PC-9 (cell line): ENCODE measurements around the gene FAM107A.

Source experiments
- EZH2 ChIP-seq: fragments of 200-600 bp; sonication (generic); IDR thresholded peaks from 2 replicates; pipeline ENCODE4 v1.8.0; 2017; ENCODE audit warnings: antibody characterized with exemption, low read depth
- TF ChIP-seq, protein P1 (sequence below): fragments of 200-600 bp; sonication (generic); conservative IDR thresholded peaks from 2 replicates; pipeline ENCODE4 v1.6.1; 2017; ENCODE audit warnings: mixed run types, antibody characterized with exemption, mild to moderate bottlenecking, moderate library complexity

DNA sequence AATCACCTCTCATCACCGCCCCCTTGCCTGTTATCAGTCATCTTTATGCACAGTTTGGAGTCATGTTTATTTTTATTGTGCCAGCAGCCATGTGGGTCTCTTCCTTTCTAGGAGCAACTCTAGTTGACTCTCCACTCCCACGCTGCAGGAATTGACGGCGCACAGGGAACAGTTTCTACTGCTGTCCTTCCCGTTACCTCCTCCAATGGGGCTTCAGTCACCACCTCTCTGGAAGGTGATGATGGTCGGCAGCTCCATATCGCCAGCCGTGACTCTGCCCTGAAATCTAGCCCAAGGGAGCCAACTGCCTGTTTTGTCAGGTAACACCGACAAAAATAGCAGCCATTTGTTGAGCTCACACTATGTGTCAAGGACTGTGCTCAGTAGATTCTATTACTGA, 35.6 kb upstream of the FAM107A start:
- TF ChIP-seq, protein P1, sequence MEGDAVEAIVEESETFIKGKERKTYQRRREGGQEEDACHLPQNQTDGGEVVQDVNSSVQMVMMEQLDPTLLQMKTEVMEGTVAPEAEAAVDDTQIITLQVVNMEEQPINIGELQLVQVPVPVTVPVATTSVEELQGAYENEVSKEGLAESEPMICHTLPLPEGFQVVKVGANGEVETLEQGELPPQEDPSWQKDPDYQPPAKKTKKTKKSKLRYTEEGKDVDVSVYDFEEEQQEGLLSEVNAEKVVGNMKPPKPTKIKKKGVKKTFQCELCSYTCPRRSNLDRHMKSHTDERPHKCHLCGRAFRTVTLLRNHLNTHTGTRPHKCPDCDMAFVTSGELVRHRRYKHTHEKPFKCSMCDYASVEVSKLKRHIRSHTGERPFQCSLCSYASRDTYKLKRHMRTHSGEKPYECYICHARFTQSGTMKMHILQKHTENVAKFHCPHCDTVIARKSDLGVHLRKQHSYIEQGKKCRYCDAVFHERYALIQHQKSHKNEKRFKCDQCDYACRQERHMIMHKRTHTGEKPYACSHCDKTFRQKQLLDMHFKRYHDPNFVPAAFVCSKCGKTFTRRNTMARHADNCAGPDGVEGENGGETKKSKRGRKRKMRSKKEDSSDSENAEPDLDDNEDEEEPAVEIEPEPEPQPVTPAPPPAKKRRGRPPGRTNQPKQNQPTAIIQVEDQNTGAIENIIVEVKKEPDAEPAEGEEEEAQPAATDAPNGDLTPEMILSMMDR, result no peak
- TF ChIP-seq EZH2, result no peak
